Neuronal stem cell (in vitro differentiated cells): ENCODE measurements around the gene RANBP17. TPM values are rescaled to one million over a fixed set of nuclear protein-coding genes. Genes with fewer than 3 reads are reported as not detected.

Experiments used
- DNase-seq: peaks from one replicate; pipeline ENCODE4 v3.0.0-alpha.2; 2013; ENCODE audit warnings: low spot score
- H2AFZ ChIP-seq: one replicate; pipeline ENCODE4 v1.6.1; 2013; ENCODE audit warnings: mild to moderate bottlenecking, low read length, inconsistent platforms
- H2AK5ac ChIP-seq: 2 replicates; pipeline ENCODE4 v1.6.1; 2013; ENCODE audit warnings: low read depth, mild to moderate bottlenecking, inconsistent platforms, low read length, moderate library complexity, mixed read lengths
- H2BK120ac ChIP-seq: 2 replicates; pipeline ENCODE4 v1.6.1; 2013; ENCODE audit warnings: low read depth, mild to moderate bottlenecking, inconsistent platforms, low read length, moderate library complexity, mixed read lengths
- H2BK12ac ChIP-seq: one replicate; pipeline ENCODE4 v1.6.1; 2013; ENCODE audit warnings: low read length, inconsistent platforms
- H2BK15ac ChIP-seq: 2 replicates; pipeline ENCODE4 v1.6.1; 2013; ENCODE audit warnings: mild to moderate bottlenecking, low read length, inconsistent platforms, mixed read lengths
- H2BK5ac ChIP-seq: one replicate; pipeline ENCODE4 v1.6.1; 2013; ENCODE audit warnings: inconsistent platforms, mild to moderate bottlenecking, low read length, moderate library complexity
- H3K14ac ChIP-seq: one replicate; pipeline ENCODE4 v1.6.1; 2013; ENCODE audit warnings: low read length, inconsistent platforms
- H3K18ac ChIP-seq: 2 replicates; pipeline ENCODE4 v1.6.1; 2013; ENCODE audit warnings: low read length, inconsistent platforms
- H3K23ac ChIP-seq: 2 replicates; pipeline ENCODE4 v1.6.1; 2013; ENCODE audit warnings: low read depth, mild to moderate bottlenecking, mixed read lengths, low read length, inconsistent platforms; ENCODE audit not compliant: poor library complexity
- H3K27ac ChIP-seq: replicated peaks from 3 replicates; pipeline ENCODE4 v1.5.1; 2013; ENCODE audit warnings: low read length, inconsistent platforms
- H3K27me3 ChIP-seq, 3 experiments: 2 replicates each; pipeline ENCODE4 v1.6.1; 2013; ENCODE audit warnings: low read length in 3 of 3, mild to moderate bottlenecking in 2 of 3, inconsistent platforms in 1 of 3, low read depth in 1 of 3, mixed read lengths in 1 of 3, moderate library complexity in 1 of 3; ENCODE audit not compliant: control insufficient read depth in 3 of 3, insufficient read depth in 3 of 3
- H3K36me3 ChIP-seq, 2 donors: replicated peaks in 1 of 2; 2 replicates each; pipeline ENCODE4 v1.6.1; 2013; ENCODE audit warnings: low read length in 2 of 2; ENCODE audit not compliant: control insufficient read depth in 2 of 2, insufficient read depth in 2 of 2
- H3K4ac ChIP-seq: 2 replicates; pipeline ENCODE4 v1.6.1; 2013; ENCODE audit warnings: inconsistent platforms, mild to moderate bottlenecking, low read length, moderate library complexity
- H3K4me1 ChIP-seq, 2 donors: 1 replicate in 1 of 2; 2 replicates in 1 of 2; pipeline ENCODE4 v1.6.1; 2013; ENCODE audit warnings: low read length in 2 of 2, low read depth in 1 of 2; ENCODE audit not compliant: control insufficient read depth in 2 of 2, insufficient read depth in 1 of 2
- H3K4me2 ChIP-seq: one replicate; pipeline ENCODE4 v1.6.1; 2013; ENCODE audit warnings: mild to moderate bottlenecking, low read length, inconsistent platforms; ENCODE audit not compliant: insufficient read depth, poor library complexity, severe bottlenecking
- H3K4me3 ChIP-seq, 2 donors: 2 replicates each; pipeline ENCODE4 v1.5.1; 2013; ENCODE audit warnings: low read length in 2 of 2, mild to moderate bottlenecking in 2 of 2, inconsistent platforms in 1 of 2, moderate library complexity in 1 of 2
- H3K79me1 ChIP-seq: one replicate; pipeline ENCODE4 v1.6.1; 2013; ENCODE audit warnings: low read depth, mild to moderate bottlenecking, inconsistent platforms, low read length, moderate library complexity
- H3K9ac ChIP-seq: one replicate; pipeline ENCODE4 v1.6.1; 2013; ENCODE audit warnings: mild to moderate bottlenecking, low read depth, low read length, inconsistent platforms; ENCODE audit not compliant: poor library complexity
- H3K9me3 ChIP-seq, 2 donors: replicated peaks in 1 of 2; 2 replicates each; pipeline versions ENCODE3 to v1.6.1; 2013; ENCODE audit warnings: low read length in 2 of 2, mild to moderate bottlenecking in 2 of 2, inconsistent platforms in 1 of 2, low read depth in 1 of 2, mixed read lengths in 1 of 2, moderate library complexity in 1 of 2; ENCODE audit not compliant: control insufficient read depth in 2 of 2, insufficient read depth in 1 of 2
- H4K8ac ChIP-seq: one replicate; pipeline ENCODE4 v1.6.1; 2013; ENCODE audit warnings: low read depth, mild to moderate bottlenecking, inconsistent platforms, low read length, moderate library complexity
- H4K91ac ChIP-seq: one replicate; pipeline ENCODE4 v1.6.1; 2013; ENCODE audit warnings: low read length, low read depth, mild to moderate bottlenecking, inconsistent platforms; ENCODE audit not compliant: poor library complexity
- WGBS, 2 donors: extraction: QIAGEN DNeasy Blood & Tissue Kit; methylation state at CpG; one replicate each; pipeline ENCODE4 v1.1.7; 2013; ENCODE audit warnings: missing lambda C conversion rate in 2 of 2, mixed read lengths in 1 of 2; ENCODE audit not compliant: insufficient read length in 2 of 2, insufficient replicate concordance in 1 of 2; ENCODE audit errors: extremely low coverage in 2 of 2; 5-methylcytosine and 5-hydroxymethylcytosine counted together
- polyA plus RNA-seq, 2 experiments: library from polyadenylated mRNA; stranded (reverse); fragments of 200-250 nt; gene quantifications; one replicate each; pipeline ENCODE4 v1.2.3, GENCODE V29; 2013

The RANBP17 gene
- 5.4 TPM for polyA plus RNA-seq (2013, experiment 1 of 2)
- 6.4 TPM for polyA plus RNA-seq (2013, experiment 2 of 2)

DNA sequence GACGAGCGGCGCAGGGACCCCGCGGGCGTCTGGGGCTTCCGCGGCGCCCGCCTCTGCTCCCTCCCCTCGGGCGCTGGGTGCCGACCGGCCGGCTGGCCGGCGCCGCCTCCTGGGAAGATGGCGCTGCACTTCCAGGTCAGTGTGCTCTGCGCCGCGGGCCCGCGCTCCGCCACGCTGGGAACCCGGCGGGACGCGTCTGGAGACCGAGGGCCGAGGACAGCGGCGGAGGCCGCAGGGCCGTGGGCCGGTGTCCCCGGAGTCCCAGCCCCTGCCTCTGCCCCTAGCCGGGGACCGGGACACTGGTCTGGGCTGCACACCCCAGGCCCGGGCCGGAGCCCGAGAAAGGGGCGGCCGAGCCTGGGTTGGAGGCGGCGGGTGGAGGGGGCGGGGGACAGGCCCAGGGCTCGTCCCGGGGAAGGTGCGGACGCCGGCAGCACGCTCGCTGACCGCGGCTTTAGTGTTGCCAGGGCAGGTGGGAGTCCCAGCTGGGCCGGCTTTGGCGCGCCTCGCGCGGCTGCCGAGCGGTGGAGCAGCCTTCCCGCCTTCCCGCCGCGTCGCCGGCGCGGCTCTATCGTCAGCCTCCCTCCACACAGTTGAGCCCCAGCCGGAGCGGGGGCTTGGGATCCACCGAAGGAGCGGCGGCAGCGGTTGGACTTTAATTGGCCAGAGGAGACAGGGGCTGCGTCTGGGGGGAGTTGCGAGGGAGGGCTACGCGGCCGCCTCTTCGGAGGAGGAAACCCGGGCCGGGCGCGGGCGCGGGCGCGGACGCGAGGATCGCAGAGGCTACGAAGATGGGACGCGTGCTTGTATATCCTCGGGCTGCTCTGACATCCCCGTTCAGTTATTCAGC is at the start of gene RANBP17:
Gene RANBP17, plus strand, starts transcription at position 102 of the 850 bp plus-strand sequence.
- peak within 1 kb of the TSS; percentile 57 to 99 for H3K4me3 ChIP-seq
- no peak within 1 kb of the TSS for H2AK5ac ChIP-seq
- peaks cover 6% of the 10 kb centered on the region for H3K79me1 ChIP-seq
- no peak within 1 kb of the TSS for H2BK15ac ChIP-seq
- no CpG with 5 or more reads among the region's 102 CpGs for WGBS, 2 donors
- H4K91ac ChIP-seq = no peak within 1 kb of the TSS
- peaks cover 0 to 5% of the 10 kb centered on the region in 2 donors for H3K9me3 ChIP-seq
- peak within 1 kb of the TSS; percentile 98 for H2AFZ ChIP-seq
- no peaks in the 10 kb centered on the region for H3K27me3 ChIP-seq
- peak; percentile 71 for DNase-seq
- peak within 1 kb of the TSS; percentile 98 for H3K18ac ChIP-seq
- H2BK12ac ChIP-seq = no peak within 1 kb of the TSS
- H4K8ac ChIP-seq = peak within 1 kb of the TSS; percentile 8
- H2BK120ac ChIP-seq = peak within 1 kb of the TSS; percentile 61
- H3K23ac ChIP-seq = no peak within 1 kb of the TSS
- peaks cover 3% of the 10 kb centered on the region in 2 donors for H3K4me1 ChIP-seq
- H3K9ac ChIP-seq = peak within 1 kb of the TSS; percentile 92
- peaks cover 1 to 3% of the 10 kb centered on the region in 2 donors for H3K36me3 ChIP-seq
- peak within 1 kb of the TSS; percentile 54 for H3K4me2 ChIP-seq
- H2BK5ac ChIP-seq = peak within 1 kb of the TSS; percentile 55
- H3K14ac ChIP-seq = peak within 1 kb of the TSS; percentile 97
- H3K27ac ChIP-seq = peak within 1 kb of the TSS; percentile 75
- H3K4ac ChIP-seq = peak within 1 kb of the TSS; percentile 12

DNA sequence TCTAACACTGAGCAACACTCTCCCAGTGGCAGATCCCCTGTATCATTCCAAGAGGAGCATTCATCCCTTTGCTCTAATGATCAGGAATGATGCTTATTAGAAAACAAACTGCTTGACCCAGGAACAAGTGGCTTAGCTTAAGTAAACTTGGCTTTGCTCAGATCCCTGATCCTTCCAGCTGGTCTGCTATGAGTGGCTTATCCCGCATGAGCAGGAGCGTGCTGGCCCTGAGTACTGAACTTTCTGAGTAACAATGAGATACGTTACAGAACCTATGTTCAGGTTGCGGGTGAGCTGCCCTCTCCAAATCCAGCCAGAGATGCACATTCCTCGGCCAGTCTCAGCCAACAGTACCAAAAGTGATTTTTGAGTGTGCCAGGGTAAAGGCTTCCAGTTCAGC is 48.6 kb upstream of the RANBP17 start:
- no peaks in the 10 kb centered on the region for H3K27me3 ChIP-seq
- no peak overlapping the region for H3K9ac ChIP-seq
- no peaks in the 10 kb centered on the region for H3K36me3 ChIP-seq
- H2AFZ ChIP-seq = no peak overlapping the region
- no peak overlapping the region for H3K27ac ChIP-seq
- no peak overlapping the region for H2AK5ac ChIP-seq
- H2BK12ac ChIP-seq = no peak overlapping the region
- no peak overlapping the region for H3K4me3 ChIP-seq
- H4K91ac ChIP-seq = no peak overlapping the region
- no peaks in the 10 kb centered on the region for H3K9me3 ChIP-seq
- H3K23ac ChIP-seq = no peak overlapping the region
- no peak overlapping the region for H2BK120ac ChIP-seq
- H4K8ac ChIP-seq = no peak overlapping the region
- no peak for DNase-seq
- no peak overlapping the region for H2BK15ac ChIP-seq
- no peak overlapping the region for H2BK5ac ChIP-seq
- H3K18ac ChIP-seq = no peak overlapping the region
- no peak overlapping the region for H3K4me2 ChIP-seq
- no peaks in the 10 kb centered on the region for H3K4me1 ChIP-seq
- H3K79me1 ChIP-seq = no peaks in the 10 kb centered on the region
- H3K4ac ChIP-seq = no peak overlapping the region
- no peak overlapping the region for H3K14ac ChIP-seq
- WGBS, 2 donors = no CpG with 5 or more reads among the region's 5 CpGs

DNA sequence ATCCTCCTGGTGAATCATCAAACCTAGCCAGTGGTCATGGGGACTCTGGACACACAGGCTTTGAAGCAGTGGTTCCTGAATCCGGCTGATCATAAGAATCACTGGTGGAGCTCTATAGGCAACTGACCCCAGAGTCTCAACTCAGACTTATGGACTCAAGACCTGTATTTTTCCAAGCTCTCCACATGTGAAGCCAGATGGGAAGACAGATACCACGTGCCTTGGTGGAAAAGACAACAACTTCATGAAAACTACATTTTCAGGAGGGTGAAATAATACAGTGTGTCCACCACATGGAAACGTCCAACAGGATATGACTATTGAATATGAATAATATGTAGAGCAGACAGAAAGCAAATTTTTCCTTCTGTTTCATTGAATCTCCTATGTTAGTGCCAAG is 44.6 kb upstream of the RANBP17 start:
- Histone ChIP-seq H2BK120ac (no peak overlapping the region), H3K27ac (no peak overlapping the region), H3K27me3 (no peaks in the 10 kb centered on the region), H3K4me1 (no peaks in the 10 kb centered on the region), H2BK12ac (no peak overlapping the region), H3K18ac (no peak overlapping the region), H2AFZ (no peak overlapping the region), H3K23ac (no peak overlapping the region), H4K91ac (no peak overlapping the region), H2BK5ac (no peak overlapping the region), H2BK15ac (no peak overlapping the region), H2AK5ac (no peak overlapping the region), H3K4ac (no peak overlapping the region), H3K4me3 (no peak overlapping the region), H4K8ac (no peak overlapping the region), H3K79me1 (no peaks in the 10 kb centered on the region), H3K4me2 (no peak overlapping the region), H3K9ac (no peak overlapping the region), H3K9me3 (no peaks in the 10 kb centered on the region), H3K14ac (no peak overlapping the region), H3K36me3 (no peaks in the 10 kb centered on the region)
- no peak for DNase-seq
- WGBS, 2 donors = no CpG with 5 or more reads among the region's 3 CpGs

DNA sequence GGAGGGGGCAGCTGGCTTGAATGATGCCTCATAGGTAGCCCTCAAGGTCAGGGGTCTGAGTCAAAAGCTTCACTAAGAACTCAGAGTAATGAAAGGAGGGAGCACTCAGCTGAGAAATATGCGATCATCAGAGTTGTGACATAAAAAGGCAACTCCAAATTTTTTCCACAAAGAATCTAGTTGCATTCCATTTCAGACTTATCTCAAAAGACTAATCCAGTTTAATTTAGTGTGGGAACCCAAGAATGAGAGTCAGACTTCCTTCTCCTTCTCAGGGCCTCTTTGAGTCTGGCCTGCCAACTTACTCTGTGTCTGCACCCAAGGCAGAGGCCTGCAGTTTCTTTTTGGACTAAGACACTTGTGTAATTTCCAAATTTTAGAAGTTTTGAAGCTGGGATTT is 43.6 kb upstream of the RANBP17 start:
- no peak overlapping the region for H4K8ac ChIP-seq
- H2BK5ac ChIP-seq = no peak overlapping the region
- H3K27me3 ChIP-seq = no peaks in the 10 kb centered on the region
- H3K4me1 ChIP-seq = no peaks in the 10 kb centered on the region
- H3K9me3 ChIP-seq = no peaks in the 10 kb centered on the region
- no peak overlapping the region for H3K4ac ChIP-seq
- H3K23ac ChIP-seq = no peak overlapping the region
- no peak for DNase-seq
- no peak overlapping the region for H2BK120ac ChIP-seq
- H3K36me3 ChIP-seq = no peaks in the 10 kb centered on the region
- H3K4me3 ChIP-seq = no peak overlapping the region
- H2BK12ac ChIP-seq = no peak overlapping the region
- no peak overlapping the region for H4K91ac ChIP-seq
- H3K4me2 ChIP-seq = no peak overlapping the region
- no peak overlapping the region for H3K18ac ChIP-seq
- H3K27ac ChIP-seq = no peak overlapping the region
- H3K9ac ChIP-seq = no peak overlapping the region
- no peak overlapping the region for H3K14ac ChIP-seq
- H2AK5ac ChIP-seq = no peak overlapping the region
- WGBS, 2 donors = no CpG with 5 or more reads among the region's 1 CpG
- H2AFZ ChIP-seq = no peak overlapping the region
- no peaks in the 10 kb centered on the region for H3K79me1 ChIP-seq
- no peak overlapping the region for H2BK15ac ChIP-seq
